ENCODE results near the gene PDS5B. TPM values are rescaled to one million over a fixed set of nuclear protein-coding genes. Genes with fewer than 3 reads are reported as not detected.

Gene PDS5B
- total RNA-seq, 1 donor from 2014 or later = 82.4 TPM

- no peak for TF ChIP-seq CTCF (conservative IDR thresholded peaks at IDR 0.05)
- Mint-ChIP-seq H3K27me3 (ENCODE audit: low read depth) (no peaks in the 10 kb centered on the region), H3K36me3 (ENCODE audit: low read depth) (peaks cover 26% of the 10 kb centered on the region), H3K27ac (ENCODE audit: unreplicated experiment) (no peak overlapping the region), H3K4me1 (peaks cover 15% of the 10 kb centered on the region), H3K4me3 (no peak overlapping the region), H3K9me3 (peaks cover 2% of the 10 kb centered on the region)
- DNase-seq (ENCODE audit: low read depth, low spot score) = no peak
Observed at GRCh38 chr13:32733690-32734089, 147.4 kb downstream of the PDS5B start.

DNA sequence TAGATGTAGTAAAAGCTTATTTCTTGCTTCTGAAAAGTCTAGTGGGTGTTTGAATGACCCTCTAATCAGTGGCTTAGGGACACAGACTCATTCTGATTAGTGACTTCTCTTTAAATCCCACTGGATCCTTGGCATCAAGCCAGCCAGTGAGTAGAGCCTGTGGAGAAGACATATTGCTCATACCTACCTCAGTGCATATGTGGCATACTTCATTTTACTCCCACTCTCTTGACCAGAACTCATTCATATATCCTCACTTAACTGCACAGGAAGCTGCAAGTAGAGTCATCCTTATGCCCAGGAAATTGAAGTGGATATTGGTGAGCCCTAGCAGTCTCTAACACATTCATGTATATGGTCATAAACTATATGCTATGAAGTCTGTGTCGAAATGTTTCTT, 148.3 kb downstream of the PDS5B start:
- peaks cover 20% of the 10 kb centered on the region for H3K36me3 Mint-ChIP-seq (ENCODE audit: low read depth)
- no peak overlapping the region for H3K4me3 Mint-ChIP-seq
- peaks cover 2% of the 10 kb centered on the region for H3K9me3 Mint-ChIP-seq
- peaks cover 15% of the 10 kb centered on the region for H3K4me1 Mint-ChIP-seq
- H3K27me3 Mint-ChIP-seq (ENCODE audit: low read depth) = no peaks in the 10 kb centered on the region
- TF ChIP-seq CTCF (conservative IDR thresholded peaks at IDR 0.05) = no peak
- no peak overlapping the region for H3K27ac Mint-ChIP-seq (ENCODE audit: unreplicated experiment)
- no peak for DNase-seq (ENCODE audit: low read depth, low spot score)

DNA sequence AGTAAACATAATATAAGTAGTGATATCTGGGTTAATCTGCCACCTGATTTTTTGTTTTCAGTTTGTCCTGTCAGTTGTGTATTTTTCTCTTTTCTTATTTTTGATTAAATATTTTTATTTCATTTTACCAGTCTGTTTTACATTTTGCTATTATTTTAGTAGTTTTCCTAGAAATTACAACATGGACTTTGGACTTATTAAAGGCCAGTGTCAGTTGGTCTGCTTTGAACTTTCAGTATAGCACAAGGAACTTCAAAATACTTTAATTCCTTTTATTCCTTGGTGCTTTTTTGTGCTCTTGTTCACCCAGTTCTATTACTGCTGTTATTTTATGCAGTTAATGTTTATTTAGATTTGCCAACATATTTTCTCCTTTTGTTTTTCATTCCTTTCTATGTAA, 149.6 kb downstream of the PDS5B start:
- Mint-ChIP-seq H3K27me3 (ENCODE audit: low read depth) (no peaks in the 10 kb centered on the region), H3K4me3 (no peak overlapping the region), H3K36me3 (ENCODE audit: low read depth) (peaks cover 7% of the 10 kb centered on the region), H3K9me3 (no peaks in the 10 kb centered on the region), H3K4me1 (peaks cover 8% of the 10 kb centered on the region), H3K27ac (ENCODE audit: unreplicated experiment) (no peak overlapping the region)
- DNase-seq (ENCODE audit: low read depth, low spot score) = no peak
- no peak for TF ChIP-seq CTCF (conservative IDR thresholded peaks at IDR 0.05)

GRCh38 chr13:32736648-32737047, 150.4 kb downstream of the PDS5B start:
- H3K4me3 Mint-ChIP-seq = no peak overlapping the region
- peak overlapping the region; percentile 1 for H3K27ac Mint-ChIP-seq (ENCODE audit: unreplicated experiment)
- DNase-seq (ENCODE audit: low read depth, low spot score) = no peak
- H3K27me3 Mint-ChIP-seq (ENCODE audit: low read depth) = no peaks in the 10 kb centered on the region
- H3K36me3 Mint-ChIP-seq (ENCODE audit: low read depth) = peaks cover 2% of the 10 kb centered on the region
- H3K4me1 Mint-ChIP-seq = peaks cover under 1% of the 10 kb centered on the region
- no peak for TF ChIP-seq CTCF (conservative IDR thresholded peaks at IDR 0.05)
- H3K9me3 Mint-ChIP-seq = no peaks in the 10 kb centered on the region

GRCh38 chr13:32737111-32737571, 150.9 kb downstream of the PDS5B start:
- no peak overlapping the region for H3K4me3 Mint-ChIP-seq
- no peaks in the 10 kb centered on the region for H3K9me3 Mint-ChIP-seq
- TF ChIP-seq CTCF (conservative IDR thresholded peaks at IDR 0.05) = no peak
- no peak overlapping the region for H3K27ac Mint-ChIP-seq (ENCODE audit: unreplicated experiment)
- peaks cover 2% of the 10 kb centered on the region for H3K36me3 Mint-ChIP-seq (ENCODE audit: low read depth)
- no peaks in the 10 kb centered on the region for H3K4me1 Mint-ChIP-seq
- no peak for DNase-seq (ENCODE audit: low read depth, low spot score)
- no peaks in the 10 kb centered on the region for H3K27me3 Mint-ChIP-seq (ENCODE audit: low read depth)

DNA sequence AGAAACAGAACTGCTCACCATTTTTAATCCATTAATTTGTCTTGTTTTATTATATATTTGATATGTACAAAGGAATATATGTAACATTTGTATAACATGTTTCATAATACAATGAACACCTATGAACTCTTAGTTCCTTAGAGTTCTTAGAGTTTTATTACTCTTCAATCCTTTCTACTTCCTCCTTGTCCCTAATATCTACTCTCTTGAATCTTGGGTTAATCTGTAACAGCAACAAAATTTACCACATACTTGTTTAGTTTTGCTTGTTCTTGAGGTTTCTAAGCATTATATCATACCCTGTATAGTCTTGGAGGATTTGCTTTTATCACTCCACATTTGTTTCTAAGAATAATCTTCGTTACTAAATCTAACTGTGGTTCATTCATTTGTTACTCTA, 151.4 kb downstream of the PDS5B start:
- Mint-ChIP-seq H3K27ac (ENCODE audit: unreplicated experiment) (no peak overlapping the region), H3K4me3 (no peak overlapping the region), H3K9me3 (no peaks in the 10 kb centered on the region), H3K27me3 (ENCODE audit: low read depth) (no peaks in the 10 kb centered on the region), H3K4me1 (no peaks in the 10 kb centered on the region), H3K36me3 (ENCODE audit: low read depth) (peaks cover 5% of the 10 kb centered on the region)
- no peak for DNase-seq (ENCODE audit: low read depth, low spot score)
- TF ChIP-seq CTCF (conservative IDR thresholded peaks at IDR 0.05) = no peak
